Posterior vena cava (tissue), 2 donors: ENCODE results near the gene STK38. TPM values are rescaled to one million over a fixed set of nuclear protein-coding genes. Genes with fewer than 3 reads are reported as not detected.

ENCODE experiments used
- DNase-seq: peaks from one replicate; pipeline ENCODE4 v3.0.0-alpha.2; 2020; ENCODE audit warnings: low spot score
- intact Hi-C, 2 donors: fragments of 100-400 bp; cut with DNase I; formaldehyde crosslinking; loops; one replicate each; pipeline versions ENCODE4 v1.14.1 to v1.14.2; 2022 to 2023
- total RNA-seq, 2 donors: library from RNA; stranded (reverse); fragmentation: NEBNext Ultra II Directional; extraction: Animal tissue kit (Norgen Biotek cat#: 25700); gene quantifications; one replicate each; pipeline ENCODE4 v1.2.1, GENCODE V29; 2021
- donor health status: DM: yes; HTN: yes; CAD: no.
- donor health status: DM: yes; HTN: yes; CAD: no.

Gene STK38
- total RNA-seq, 2 donors from 2014 or later: 32.1 to 32.7 TPM

DNA sequence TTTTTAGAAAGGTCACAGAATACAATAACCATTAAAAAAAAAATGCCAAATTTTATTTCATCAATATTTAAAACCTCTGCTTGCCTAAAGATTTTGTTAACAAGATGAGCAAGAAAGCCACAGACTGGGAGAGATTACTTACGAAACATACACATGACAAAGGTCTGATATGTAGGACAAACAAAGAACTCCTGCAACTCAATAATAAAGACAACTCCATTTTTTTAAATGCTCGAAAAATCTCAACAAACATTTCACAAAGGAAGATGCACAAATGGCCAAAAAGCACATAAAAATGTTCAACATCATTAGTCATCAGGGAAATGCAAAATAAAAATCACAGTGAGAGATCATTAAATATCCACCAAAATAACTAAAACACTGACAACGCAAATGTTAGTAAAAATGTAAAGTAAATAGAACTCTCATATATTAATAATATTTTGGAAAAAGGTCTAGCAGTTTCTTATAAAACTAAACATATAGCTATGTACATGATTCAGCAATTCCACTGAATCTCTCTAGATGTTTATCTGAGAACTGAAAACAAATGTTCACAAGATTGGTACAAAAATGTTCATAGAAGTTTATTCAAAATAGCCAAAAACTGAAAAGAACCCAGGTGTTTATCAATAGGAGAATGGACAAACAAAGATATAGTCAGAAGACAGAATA, 10.3 kb downstream of the STK38 start:
- DNase-seq: no peak
- intact Hi-C loops: no loop called here

DNA sequence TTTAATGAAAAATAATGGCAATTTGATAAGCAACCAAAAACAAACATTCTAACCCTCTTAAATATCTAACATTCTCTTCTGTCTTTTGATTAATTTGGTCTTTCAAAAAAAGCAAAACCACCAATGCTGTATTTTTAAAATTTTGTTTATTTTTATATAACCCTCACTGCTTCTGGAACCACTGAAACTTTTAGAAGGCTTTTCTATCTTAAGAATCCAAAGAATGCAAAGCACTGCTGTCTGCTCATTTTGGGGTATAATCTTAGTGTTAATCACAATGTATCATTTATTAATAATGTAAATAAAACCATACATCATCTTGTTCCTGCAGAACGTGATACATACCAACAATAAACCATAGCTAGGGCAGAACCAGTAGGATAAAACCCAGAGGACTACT, 14.0 kb downstream of the STK38 start:
- intact Hi-C loops: no loop called here

DNA sequence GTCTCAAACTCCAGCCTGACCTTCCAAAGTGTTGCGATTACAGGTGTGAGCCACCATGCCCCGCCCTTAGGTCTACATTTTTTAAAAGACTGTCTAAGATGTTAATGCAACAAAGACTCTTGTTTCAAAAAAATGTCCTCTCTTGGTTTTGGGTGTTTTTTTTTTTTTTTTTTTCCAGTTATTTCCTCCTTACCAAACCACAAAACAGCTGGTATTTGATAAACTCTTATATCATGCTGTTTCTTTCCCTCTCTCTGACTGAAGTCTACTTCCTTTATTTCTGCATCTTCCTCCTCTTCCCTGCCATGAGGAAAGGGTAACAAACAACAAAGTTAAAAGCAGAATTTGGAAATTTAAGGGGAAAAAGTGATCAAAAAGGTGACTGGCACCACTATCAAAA, 21.2 kb downstream of the STK38 start:
- intact Hi-C loops: no loop called here
- no peak for DNase-seq

More for the DNA sequence above, 14.0 kb downstream of the STK38 start:
- no peak for DNase-seq

GRCh38 chr6:36525346-36525745, 21.9 kb downstream of the STK38 start:
- no peak for DNase-seq
- intact Hi-C loops: no loop called here

GRCh38 chr6:36524871-36525270, 22.4 kb downstream of the STK38 start:
- DNase-seq: no peak
- intact Hi-C loops: no loop called here

- DNase-seq: no peak
- intact Hi-C loops: no loop called here
Measured at GRCh38 chr6:36523936-36524499, 23.3 kb downstream of the STK38 start.

- intact Hi-C loops: no loop called here
- DNase-seq: no peak
Measured at GRCh38 chr6:36523451-36523850, 23.8 kb downstream of the STK38 start.

DNA sequence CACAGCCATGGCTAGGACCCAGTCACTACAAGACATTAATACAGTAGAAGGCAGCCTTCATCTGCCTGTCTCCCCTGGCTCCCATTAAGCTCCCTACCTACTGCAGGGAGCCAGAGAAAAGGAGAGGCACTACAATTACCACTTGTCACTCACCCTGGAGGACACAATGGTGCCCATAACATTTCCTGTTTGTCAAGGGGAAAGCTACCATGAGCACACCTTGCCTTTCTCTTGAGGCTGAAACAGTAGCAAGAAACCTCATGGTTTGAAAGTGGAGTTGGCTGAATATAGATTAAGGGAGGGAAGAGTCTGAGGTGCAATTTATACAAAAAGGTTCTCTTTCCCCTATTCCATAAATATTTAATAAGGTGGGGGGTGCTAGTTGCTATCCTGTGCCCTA, 27.9 kb downstream of the STK38 start:
- DNase-seq: no peak
- intact Hi-C loops: no loop called here

DNA sequence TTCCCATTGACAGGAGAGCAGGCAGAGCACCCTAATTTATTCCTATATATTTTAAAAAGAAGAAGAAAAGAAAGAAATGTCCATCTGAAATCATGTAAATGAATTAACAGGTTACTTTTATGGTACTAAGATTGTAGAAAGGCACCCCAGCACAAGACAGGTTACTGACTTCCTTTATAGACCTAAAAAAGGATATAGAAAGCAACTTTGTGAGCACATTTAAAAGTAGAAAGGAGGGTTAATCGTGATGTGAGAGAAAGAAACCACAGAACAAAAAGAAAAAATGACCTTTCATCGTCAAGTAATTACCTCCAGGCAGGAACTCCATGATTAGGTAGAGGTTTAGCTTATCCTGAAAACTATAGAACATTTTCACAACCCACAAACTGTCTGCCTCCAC, 29.9 kb downstream of the STK38 start:
- intact Hi-C loops: no loop called here
- DNase-seq: no peak

DNA sequence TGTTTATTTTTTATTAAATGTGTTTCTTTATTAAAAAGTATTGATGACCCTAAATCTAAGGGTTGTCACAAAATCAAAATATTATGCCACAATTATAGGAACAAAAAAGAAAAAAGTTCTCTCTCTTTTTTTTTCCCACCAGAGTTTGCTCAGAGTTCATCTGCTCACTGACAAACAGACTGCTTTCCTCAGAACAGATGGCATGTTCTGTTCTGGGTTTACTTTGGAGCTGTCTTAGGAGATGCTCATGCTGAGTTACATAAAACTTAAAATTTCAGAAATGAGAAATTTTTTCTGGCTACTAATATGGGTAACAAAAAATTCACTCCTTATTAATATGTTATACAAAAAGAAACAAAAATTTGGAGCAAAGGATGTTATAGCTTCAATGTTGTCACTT, 30.3 kb downstream of the STK38 start:
- no peak for DNase-seq
- intact Hi-C loops: no loop called here

GRCh38 chr6:36516559-36516958, 30.7 kb downstream of the STK38 start:
- intact Hi-C loops: no loop called here
- no peak for DNase-seq

DNA sequence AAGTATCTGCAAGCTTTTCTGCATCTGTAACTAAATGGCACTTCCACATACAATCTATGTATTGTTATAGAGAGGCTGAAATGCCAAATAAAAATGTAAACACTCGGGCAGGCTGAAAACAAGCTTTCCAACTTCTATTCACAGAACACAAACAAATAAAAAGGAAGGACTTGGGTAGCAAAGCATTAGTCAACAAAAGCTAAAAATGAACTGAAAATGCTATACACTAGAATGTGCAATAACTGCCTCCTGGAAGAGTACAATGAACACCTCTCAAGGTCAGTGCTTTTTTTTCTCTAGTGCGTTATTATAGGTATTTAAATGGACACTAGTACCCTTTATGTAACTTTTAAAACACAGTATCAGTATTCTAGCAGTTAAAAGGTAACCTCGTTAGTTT, 31.4 kb downstream of the STK38 start:
- intact Hi-C loops: no loop called here
- DNase-seq: no peak

- DNase-seq: no peak
- intact Hi-C loops: no loop called here
Measured at GRCh38 chr6:36514554-36515456, 32.5 kb downstream of the STK38 start.

DNA sequence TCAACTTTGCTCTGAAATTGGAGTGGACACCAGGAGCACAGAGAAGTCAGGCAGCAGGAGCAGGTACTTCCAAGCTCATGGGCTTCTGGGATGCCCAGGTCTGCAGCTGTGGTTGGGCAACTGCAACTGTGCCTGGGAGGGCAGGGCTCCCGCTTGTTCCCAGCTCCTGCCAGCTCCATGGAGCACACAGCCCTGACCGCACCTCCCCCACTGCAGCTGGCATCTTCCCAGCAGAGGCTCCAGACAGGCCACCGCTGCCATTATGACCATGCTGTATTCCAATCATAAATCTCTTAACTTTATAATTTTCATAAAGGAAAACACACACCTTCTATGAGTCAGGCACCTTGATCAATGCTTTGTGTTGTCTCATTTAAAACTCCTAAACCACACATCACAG, 36.9 kb downstream of the STK38 start:
- DNase-seq: no peak
- intact Hi-C loops: no loop called here

- DNase-seq: no peak
- intact Hi-C loops: no loop called here
Measured at GRCh38 chr6:36508532-36508931, 38.7 kb downstream of the STK38 start.

GRCh38 chr6:36506611-36507010, 40.7 kb downstream of the STK38 start:
- intact Hi-C loops: no loop called here
- no peak for DNase-seq

GRCh38 chr6:36505744-36506534, 41.3 kb downstream of the STK38 start:
- intact Hi-C loops: no loop called here
- no peak for DNase-seq

- no peak for DNase-seq
- intact Hi-C loops: no loop called here
Measured at GRCh38 chr6:36504982-36505381, 42.3 kb downstream of the STK38 start.

- intact Hi-C loops: no loop called here
- no peak for DNase-seq
Measured at GRCh38 chr6:36504181-36504580, 43.1 kb downstream of the STK38 start.

DNA sequence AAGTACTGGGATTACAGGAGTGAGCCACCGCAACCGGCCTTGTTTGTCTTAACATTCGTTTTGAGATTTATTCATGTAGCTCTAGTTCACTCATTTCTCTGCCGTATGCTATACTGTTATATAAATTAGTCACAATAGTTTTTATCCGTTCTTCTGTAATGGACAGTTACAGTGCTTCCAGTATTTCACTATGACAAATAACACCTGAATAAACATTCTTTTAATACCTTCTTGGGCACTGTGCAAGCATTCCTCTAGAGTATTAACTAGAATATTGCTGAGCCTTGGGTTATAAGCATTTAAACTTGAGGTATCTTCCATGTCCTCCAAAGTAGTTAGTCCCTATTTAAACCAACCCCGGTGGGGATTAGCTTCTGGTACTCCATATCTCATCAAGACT, 45.6 kb downstream of the STK38 start:
- intact Hi-C loops: no loop called here
- no peak for DNase-seq
